ENCODE results near the gene ARAP3.

Gene ARAP3

GRCh38 chr5:141709699-141710267, 27.8 kb upstream of the ARAP3 start:
- Histone ChIP-seq H3K27me3 (ENCODE audit: low read depth, low read length) (peaks cover under 1% of the 10 kb centered on the region; the same call in 1 of the 2 replicates), H3K4me2 (ENCODE audit: low read length) (no peak overlapping the region), H3K79me2 (ENCODE audit: low read length) (no peaks in the 10 kb centered on the region), H2AFZ (ENCODE audit: low read depth, low read length) (no peak overlapping the region), H4K20me1 (ENCODE audit: insufficient read depth, low read length) (no peaks in the 10 kb centered on the region), H3K4me3 (ENCODE audit: low read length) (no peak overlapping the region), H3K36me3 (replicated peaks; ENCODE audit: low read depth, low read length) (no peaks in the 10 kb centered on the region), H3K27ac (ENCODE audit: low read length) (no peak overlapping the region), H3K9ac (ENCODE audit: low read length) (no peak overlapping the region), H3K4me1 (ENCODE audit: low read length) (no peaks in the 10 kb centered on the region), H3K9me3 (ENCODE audit: insufficient read depth, low read length) (no peaks in the 10 kb centered on the region)
- TF ChIP-seq CTCF (IDR thresholded peaks at IDR 0.05; ENCODE audit: low read depth, low read length) (no peak), EZH2phosphoT487 (IDR thresholded peaks at IDR 0.05; ENCODE audit: low read depth) (no peak)

- no peaks in the 10 kb centered on the region for H3K9me3 ChIP-seq (ENCODE audit: insufficient read depth, low read length)
- no peaks in the 10 kb centered on the region for H4K20me1 ChIP-seq (ENCODE audit: insufficient read depth, low read length)
- H3K27me3 ChIP-seq (ENCODE audit: low read depth, low read length): peaks cover 18% of the 10 kb centered on the region
- H3K4me2 ChIP-seq (ENCODE audit: low read length): no peak overlapping the region
- no peaks in the 10 kb centered on the region for H3K79me2 ChIP-seq (ENCODE audit: low read length)
- no peak overlapping the region for H2AFZ ChIP-seq (ENCODE audit: low read depth, low read length)
- no peak overlapping the region for H3K4me3 ChIP-seq (ENCODE audit: low read length)
- no peak overlapping the region for H3K27ac ChIP-seq (ENCODE audit: low read length)
- H3K36me3 ChIP-seq (replicated peaks; ENCODE audit: low read depth, low read length): no peaks in the 10 kb centered on the region
- H3K9ac ChIP-seq (ENCODE audit: low read length): no peak overlapping the region
- H3K4me1 ChIP-seq (ENCODE audit: low read length): no peaks in the 10 kb centered on the region
- TF ChIP-seq CTCF (IDR thresholded peaks at IDR 0.05; ENCODE audit: low read depth, low read length): no peak
- no peak for TF ChIP-seq EZH2phosphoT487 (IDR thresholded peaks at IDR 0.05; ENCODE audit: low read depth)
Measured at GRCh38 chr5:141708016-141708415, 26.0 kb upstream of the ARAP3 start.

GRCh38 chr5:141707510-141707909, 25.5 kb upstream of the ARAP3 start:
- H3K4me1 ChIP-seq (ENCODE audit: low read length): no peaks in the 10 kb centered on the region
- no peaks in the 10 kb centered on the region for H4K20me1 ChIP-seq (ENCODE audit: insufficient read depth, low read length)
- no peaks in the 10 kb centered on the region for H3K9me3 ChIP-seq (ENCODE audit: insufficient read depth, low read length)
- no peak overlapping the region for H3K4me3 ChIP-seq (ENCODE audit: low read length)
- H3K9ac ChIP-seq (ENCODE audit: low read length): no peak overlapping the region
- no peaks in the 10 kb centered on the region for H3K79me2 ChIP-seq (ENCODE audit: low read length)
- peaks cover 21% of the 10 kb centered on the region for H3K27me3 ChIP-seq (ENCODE audit: low read depth, low read length)
- H3K36me3 ChIP-seq (replicated peaks; ENCODE audit: low read depth, low read length): no peaks in the 10 kb centered on the region
- no peak overlapping the region for H3K4me2 ChIP-seq (ENCODE audit: low read length)
- no peak overlapping the region for H3K27ac ChIP-seq (ENCODE audit: low read length)
- H2AFZ ChIP-seq (ENCODE audit: low read depth, low read length): no peak overlapping the region
- TF ChIP-seq EZH2phosphoT487 (IDR thresholded peaks at IDR 0.05; ENCODE audit: low read depth) (no peak), CTCF (IDR thresholded peaks at IDR 0.05; ENCODE audit: low read depth, low read length) (no peak)

- Histone ChIP-seq H2AFZ (ENCODE audit: low read depth, low read length) (no peak overlapping the region), H3K79me2 (ENCODE audit: low read length) (no peaks in the 10 kb centered on the region), H3K4me1 (ENCODE audit: low read length) (peaks cover 10% of the 10 kb centered on the region), H3K36me3 (replicated peaks; ENCODE audit: low read depth, low read length) (no peaks in the 10 kb centered on the region), H3K4me2 (ENCODE audit: low read length) (no peak overlapping the region), H4K20me1 (ENCODE audit: insufficient read depth, low read length) (no peaks in the 10 kb centered on the region), H3K9me3 (ENCODE audit: insufficient read depth, low read length) (no peaks in the 10 kb centered on the region), H3K27ac (ENCODE audit: low read length) (no peak overlapping the region), H3K4me3 (ENCODE audit: low read length) (no peak overlapping the region), H3K9ac (ENCODE audit: low read length) (no peak overlapping the region), H3K27me3 (ENCODE audit: low read depth, low read length) (peaks cover 26% of the 10 kb centered on the region)
- TF ChIP-seq EZH2phosphoT487 (IDR thresholded peaks at IDR 0.05; ENCODE audit: low read depth) (no peak), CTCF (IDR thresholded peaks at IDR 0.05; ENCODE audit: low read depth, low read length) (no peak)
Measured at GRCh38 chr5:141706121-141706520, 24.1 kb upstream of the ARAP3 start.
